HCT116 (cell line): ENCODE data around the gene SLC7A10. TPM values are rescaled to one million over a fixed set of nuclear protein-coding genes. Genes with fewer than 3 reads are reported as not detected.

Source experiments
- CBX3 ChIP-seq: IDR thresholded peaks from 2 replicates; pipeline ENCODE4 v1.6.1; 2012; ENCODE audit warnings: low read depth
- CTCF ChIP-seq, 3 experiments: fragments of 200-600 bp in 1 of 3; sonication (generic) in 1 of 3; IDR thresholded peaks in 2 of 3; conservative IDR thresholded peaks in 1 of 3; 2 replicates each; pipeline ENCODE4 v1.5.1; 2012 to 2017; ENCODE audit warnings: low read depth in 2 of 3, low read length in 2 of 3, antibody characterized with exemption in 1 of 3, borderline replicate concordance in 1 of 3, control low read depth in 1 of 3, mild to moderate bottlenecking in 1 of 3, mixed read lengths in 1 of 3, mixed run types in 1 of 3, moderate library complexity in 1 of 3; ENCODE audit not compliant: insufficient read depth in 1 of 3
- EZH2phosphoT487 ChIP-seq: fragments of 200-600 bp; IDR thresholded peaks from 2 replicates; pipeline ENCODE4 v1.6.1; 2018; ENCODE audit warnings: antibody characterized with exemption, borderline replicate concordance
- MAX ChIP-seq: IDR thresholded peaks from 2 replicates; pipeline ENCODE4 v1.6.1; 2012
- POLR2A ChIP-seq: IDR thresholded peaks from 2 replicates; pipeline ENCODE4 v1.7.0; 2011; ENCODE audit warnings: borderline replicate concordance; ENCODE audit not compliant: insufficient read depth, insufficient read length; ENCODE audit errors: extremely low read depth
- POLR2AphosphoS5 ChIP-seq: IDR thresholded peaks from 2 replicates; pipeline ENCODE4 v1.6.1; 2011; ENCODE audit warnings: mild to moderate bottlenecking, low read depth, low read length, moderate library complexity
- SIN3A ChIP-seq: IDR thresholded peaks from 2 replicates; pipeline ENCODE4 v1.6.1; 2012; ENCODE audit warnings: low read depth
- SRF ChIP-seq: IDR thresholded peaks from 2 replicates; pipeline ENCODE4 v1.6.1; 2012; ENCODE audit warnings: low read depth
- ZBTB33 ChIP-seq: IDR thresholded peaks from 2 replicates; pipeline ENCODE4 v1.6.1; 2011; ENCODE audit warnings: mild to moderate bottlenecking, low read length, moderate library complexity; ENCODE audit not compliant: insufficient replicate concordance; ENCODE audit errors: extremely low read depth
- total RNA-seq: library from RNA; stranded (reverse); gene quantifications from one replicate; pipeline ENCODE4 v1.2.1, GENCODE V29; 2021; ENCODE audit not compliant: unreplicated experiment

The SLC7A10 gene
- total RNA-seq, 1 experiment from 2014 or later = 0.25 TPM

GRCh38 chr19:33227242-33227650, 1.6 kb upstream of the SLC7A10 start (continued):
- no peak for TF ChIP-seq ZBTB33
- no peak for TF ChIP-seq MAX
- TF ChIP-seq CBX3 = no peak
- no peak for TF ChIP-seq POLR2A
- TF ChIP-seq POLR2AphosphoS5 = no peak
- no peak for TF ChIP-seq SRF
- no peak for TF ChIP-seq EZH2phosphoT487
- no peak for TF ChIP-seq SIN3A
- TF ChIP-seq CTCF (IDR thresholded peaks at IDR 0.05 in 2 of 3, conservative IDR thresholded peaks at IDR 0.05 in 1 of 3; ENCODE audit: borderline replicate concordance in 1 of 3, insufficient read depth in 1 of 3, low read depth in 2 of 3, low read length in 2 of 3) = no peak
